ENCODE results near the gene NR2C2AP.

DNA sequence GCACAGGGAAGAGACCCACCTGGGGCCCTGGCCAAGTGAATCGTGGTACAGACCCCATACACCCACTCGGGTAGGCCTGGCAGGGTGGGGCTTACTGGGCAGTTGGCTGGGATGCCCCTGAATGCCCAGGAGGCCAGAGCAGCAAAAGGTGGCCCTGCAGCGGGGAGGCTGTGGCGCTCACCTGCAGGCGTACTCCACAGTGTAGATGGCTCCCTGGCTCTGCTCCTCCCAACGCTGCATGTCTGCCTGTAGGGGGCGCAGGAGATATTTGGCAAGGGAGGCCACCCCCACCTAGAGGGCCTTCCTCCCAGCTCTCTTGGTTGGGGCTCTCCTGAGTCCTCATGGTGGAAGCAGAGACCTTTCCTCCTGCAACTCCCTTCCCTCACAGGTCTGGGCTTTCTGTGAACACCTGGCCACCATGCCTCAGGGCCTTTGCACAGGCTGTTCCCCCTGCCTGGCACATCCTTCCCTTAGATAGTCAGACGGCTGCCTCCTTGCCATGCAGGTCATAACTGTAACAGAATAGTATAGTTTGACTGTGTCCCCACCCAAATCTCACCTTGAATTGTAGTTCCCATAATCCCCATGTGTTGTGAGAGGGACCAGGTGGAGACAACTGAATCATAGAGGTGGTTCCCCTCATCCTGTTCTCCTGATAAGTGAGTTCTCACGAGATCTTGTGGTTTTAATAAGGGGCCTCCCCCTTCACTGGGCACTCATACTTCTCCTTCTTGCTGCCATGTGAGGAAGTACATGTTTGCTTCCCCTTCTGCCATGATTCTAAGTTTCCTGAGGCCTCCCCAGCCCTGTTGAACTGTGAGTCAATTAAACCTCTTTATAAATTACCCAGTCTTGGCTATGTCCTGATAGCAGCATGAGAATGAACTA, 17.1 kb downstream of the NR2C2AP start:
- TF ChIP-seq POLR2A (IDR thresholded peaks at IDR 0.05), result no peak
- TF ChIP-seq, protein P1, sequence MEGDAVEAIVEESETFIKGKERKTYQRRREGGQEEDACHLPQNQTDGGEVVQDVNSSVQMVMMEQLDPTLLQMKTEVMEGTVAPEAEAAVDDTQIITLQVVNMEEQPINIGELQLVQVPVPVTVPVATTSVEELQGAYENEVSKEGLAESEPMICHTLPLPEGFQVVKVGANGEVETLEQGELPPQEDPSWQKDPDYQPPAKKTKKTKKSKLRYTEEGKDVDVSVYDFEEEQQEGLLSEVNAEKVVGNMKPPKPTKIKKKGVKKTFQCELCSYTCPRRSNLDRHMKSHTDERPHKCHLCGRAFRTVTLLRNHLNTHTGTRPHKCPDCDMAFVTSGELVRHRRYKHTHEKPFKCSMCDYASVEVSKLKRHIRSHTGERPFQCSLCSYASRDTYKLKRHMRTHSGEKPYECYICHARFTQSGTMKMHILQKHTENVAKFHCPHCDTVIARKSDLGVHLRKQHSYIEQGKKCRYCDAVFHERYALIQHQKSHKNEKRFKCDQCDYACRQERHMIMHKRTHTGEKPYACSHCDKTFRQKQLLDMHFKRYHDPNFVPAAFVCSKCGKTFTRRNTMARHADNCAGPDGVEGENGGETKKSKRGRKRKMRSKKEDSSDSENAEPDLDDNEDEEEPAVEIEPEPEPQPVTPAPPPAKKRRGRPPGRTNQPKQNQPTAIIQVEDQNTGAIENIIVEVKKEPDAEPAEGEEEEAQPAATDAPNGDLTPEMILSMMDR (IDR thresholded peaks at IDR 0.05), result peak in 3 of 5 experiments; percentile 30 to 40 (median 30)

Data from tibial nerve (tissue), 3 donors.